HK-2 (cell line): Measurements from ENCODE around the gene PSME3.
"Not testable (repeated sequence)": the region's sequence is repeated elsewhere in the genome, so short reads cannot be mapped to it uniquely, and the experiment has no call there.

Source experiments
- DNase-seq: peaks from one replicate; pipeline ENCODE4 v3.0.0-alpha.2; 2018; ENCODE audit not compliant: unreplicated experiment

Gene PSME3

GRCh38 chr17:42878123-42878880 is 45.1 kb downstream of the PSME3 start:
- DNase-seq = no peak

GRCh38 chr17:42878924-42879595 is 45.9 kb downstream of the PSME3 start:
- no peak for DNase-seq

- DNase-seq = no peak
These were observed 46.4 kb downstream of the PSME3 start for GRCh38 chr17:42879596-42879985.

GRCh38 chr17:42880776-42881310 is 47.6 kb downstream of the PSME3 start:
- no peak for DNase-seq

- not testable (repeated sequence) for DNase-seq
These were observed 48.5 kb downstream of the PSME3 start for GRCh38 chr17:42881706-42882105.

GRCh38 chr17:42882166-42882565 is 49.0 kb downstream of the PSME3 start:
- DNase-seq = no peak

GRCh38 chr17:42883802-42884558 is 50.8 kb downstream of the PSME3 start:
- no peak for DNase-seq

GRCh38 chr17:42885806-42886205 is 52.6 kb downstream of the PSME3 start:
- not testable (repeated sequence) for DNase-seq

- DNase-seq = no peak
These were observed 53.3 kb downstream of the PSME3 start for GRCh38 chr17:42886283-42887176.

GRCh38 chr17:42889809-42890208 is 56.6 kb downstream of the PSME3 start:
- DNase-seq = no peak

- DNase-seq = no peak
These were observed 58.4 kb downstream of the PSME3 start for GRCh38 chr17:42891539-42892152.

- DNase-seq = no peak
These were observed 60.2 kb downstream of the PSME3 start for GRCh38 chr17:42893359-42893758.
